OCI-LY1 (cell line): ENCODE data around the gene MAGI2.

ENCODE experiments used
- H2AFZ ChIP-seq: fragments of 200-600 bp; sonication (generic), shearing (Covaris generic); 2 replicates; pipeline ENCODE4 v1.6.0; 2014; ENCODE audit warnings: antibody characterized with exemption, mild to moderate bottlenecking, low read length
- H3F3A ChIP-seq: fragments of 200-600 bp; sonication (generic), shearing (Covaris generic); 2 replicates; pipeline ENCODE4 v1.6.0; 2014; ENCODE audit warnings: mild to moderate bottlenecking, antibody characterized with exemption, low read length, moderate library complexity; ENCODE audit not compliant: insufficient read depth
- H3K27ac ChIP-seq: fragments of 200-600 bp; sonication (generic); 2 replicates; pipeline ENCODE4 v1.5.1; 2014; ENCODE audit warnings: low read length, mixed run types, mild to moderate bottlenecking, low read depth; ENCODE audit not compliant: poor library complexity, severe bottlenecking
- H3K27me3 ChIP-seq: fragments of 200-600 bp; sonication (generic); 2 replicates; pipeline ENCODE4 v1.6.0; 2014; ENCODE audit warnings: antibody characterized with exemption, mild to moderate bottlenecking, low read length, moderate library complexity; ENCODE audit not compliant: insufficient read depth
- H3K36me3 ChIP-seq: fragments of 200-600 bp; sonication (generic); 2 replicates; pipeline ENCODE4 v1.6.1; 2014; ENCODE audit warnings: mild to moderate bottlenecking, antibody characterized with exemption, low read length, moderate library complexity, mixed read lengths; ENCODE audit not compliant: insufficient read depth
- H3K4me1 ChIP-seq: fragments of 200-600 bp; sonication (generic); 2 replicates; pipeline ENCODE4 v1.5.1; 2014; ENCODE audit warnings: mild to moderate bottlenecking, low read length, moderate library complexity; ENCODE audit not compliant: insufficient read depth, severe bottlenecking
- H3K4me2 ChIP-seq: fragments of 200-600 bp; sonication (generic), shearing (Covaris generic); 2 replicates; pipeline ENCODE4 v1.6.1; 2014; ENCODE audit warnings: low read length
- H3K4me3 ChIP-seq: fragments of 200-600 bp; sonication (generic); 2 replicates; pipeline ENCODE4 v1.5.1; 2014; ENCODE audit warnings: low read length, low read depth, mild to moderate bottlenecking, mixed read lengths; ENCODE audit not compliant: poor library complexity, severe bottlenecking
- H3K79me2 ChIP-seq: fragments of 200-600 bp; shearing (Covaris generic); 2 replicates; pipeline ENCODE4 v1.6.1; 2016; ENCODE audit warnings: mixed run types, low read length, mixed read lengths; ENCODE audit not compliant: insufficient read depth
- H3K9ac ChIP-seq: fragments of 200-600 bp; sonication (generic), shearing (Covaris generic); 2 replicates; pipeline ENCODE4 v1.6.1; 2014; ENCODE audit warnings: mild to moderate bottlenecking, low read length, mixed read lengths
- H3K9me2 ChIP-seq: fragments of 200-600 bp; sonication (generic), shearing (Covaris generic); 2 replicates; pipeline ENCODE4 v1.6.1; 2014; ENCODE audit warnings: low read depth, mild to moderate bottlenecking, low read length, mixed read lengths
- H3K9me3 ChIP-seq: fragments of 200-600 bp; shearing (Covaris generic); 2 replicates; pipeline ENCODE4 v1.6.1; 2014; ENCODE audit warnings: low read length, mixed read lengths
- H4K20me1 ChIP-seq: fragments of 200-600 bp; sonication (generic), shearing (Covaris generic); 2 replicates; pipeline ENCODE4 v1.6.0; 2016; ENCODE audit warnings: mild to moderate bottlenecking, low read length; ENCODE audit not compliant: insufficient read depth
- CTCF ChIP-seq: fragments of 200-600 bp; sonication (generic), shearing (Covaris generic); IDR thresholded peaks from 2 replicates; pipeline ENCODE4 v1.5.1; 2017; ENCODE audit warnings: mild to moderate bottlenecking, antibody characterized with exemption, low read length, moderate library complexity, mixed read lengths
- EZH2 ChIP-seq: fragments of 200-600 bp; sonication (generic), shearing (Covaris generic); IDR thresholded peaks from 2 replicates; pipeline ENCODE4 v1.8.0; 2017; ENCODE audit warnings: borderline replicate concordance, mixed run types, mild to moderate bottlenecking, antibody characterized with exemption, low read length, moderate library complexity, mixed read lengths

MAGI2 gene

GRCh38 chr7:78695826-78696225 lies 757.6 kb downstream of the MAGI2 start:
- TF ChIP-seq CTCF (no peak), EZH2 (no peak)

GRCh38 chr7:78691584-78691983 lies 761.9 kb downstream of the MAGI2 start:
- Histone ChIP-seq H3K4me1 (no peaks in the 10 kb centered on the region), H3K9ac (no peak overlapping the region), H3K27me3 (no peaks in the 10 kb centered on the region), H3F3A (no peaks in the 10 kb centered on the region), H3K36me3 (no peaks in the 10 kb centered on the region), H3K4me3 (no peak overlapping the region), H3K79me2 (no peaks in the 10 kb centered on the region), H3K4me2 (no peak overlapping the region), H4K20me1 (no peaks in the 10 kb centered on the region), H2AFZ (no peak overlapping the region), H3K9me3 (no peaks in the 10 kb centered on the region), H3K9me2 (no peaks in the 10 kb centered on the region), H3K27ac (no peak overlapping the region)
- no peak for TF ChIP-seq EZH2
- no peak for TF ChIP-seq CTCF

More at GRCh38 chr7:78695826-78696225, 757.6 kb downstream of the MAGI2 start:
- Histone ChIP-seq H3K79me2 (no peaks in the 10 kb centered on the region), H3K9me3 (no peaks in the 10 kb centered on the region), H4K20me1 (no peaks in the 10 kb centered on the region), H3K27me3 (no peaks in the 10 kb centered on the region), H3K4me1 (no peaks in the 10 kb centered on the region), H3K27ac (no peak overlapping the region), H3K4me2 (no peak overlapping the region), H3K36me3 (no peaks in the 10 kb centered on the region), H3K9me2 (no peaks in the 10 kb centered on the region), H2AFZ (no peak overlapping the region), H3K9ac (no peak overlapping the region), H3F3A (no peaks in the 10 kb centered on the region), H3K4me3 (no peak overlapping the region)

DNA sequence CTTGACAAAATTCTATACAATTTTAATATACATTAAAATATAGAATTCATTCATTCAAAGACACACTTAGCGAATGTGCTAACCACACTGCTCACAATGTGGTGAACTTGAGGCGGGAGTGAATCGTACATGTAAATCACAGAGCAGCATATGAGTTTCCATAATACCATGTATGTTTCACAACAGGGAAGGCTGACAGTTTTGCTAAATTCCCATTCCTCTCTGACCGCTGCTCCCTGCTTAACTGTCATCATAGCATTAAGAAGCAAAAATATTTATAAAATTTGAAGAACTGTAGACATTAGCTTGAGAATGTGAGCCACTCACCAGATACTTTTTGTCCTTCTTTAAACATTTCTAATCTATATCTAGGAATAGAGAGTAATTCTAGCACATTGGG lies 763.3 kb downstream of the MAGI2 start:
- Histone ChIP-seq H3K79me2 (no peaks in the 10 kb centered on the region), H3K9me2 (no peaks in the 10 kb centered on the region), H3K9ac (no peak overlapping the region), H3K9me3 (no peaks in the 10 kb centered on the region), H3K27ac (no peak overlapping the region), H3K36me3 (no peaks in the 10 kb centered on the region), H3K4me3 (no peak overlapping the region), H2AFZ (no peak overlapping the region), H3K27me3 (no peaks in the 10 kb centered on the region), H4K20me1 (no peaks in the 10 kb centered on the region), H3K4me1 (no peaks in the 10 kb centered on the region), H3K4me2 (no peak overlapping the region), H3F3A (no peaks in the 10 kb centered on the region)
- TF ChIP-seq EZH2 (no peak), CTCF (no peak)
